NCI-H1048 (cell line): Measurements from ENCODE around the gene EVL.
"Not testable (repeated sequence)": the region's sequence is repeated elsewhere in the genome, so short reads cannot be mapped to it uniquely, and the experiment has no call there.

Source experiments
- DNase-seq: peaks from one replicate; lab custom pipeline; 2025; lab: John Stamatoyannopoulos, UW

Gene EVL, protein sequence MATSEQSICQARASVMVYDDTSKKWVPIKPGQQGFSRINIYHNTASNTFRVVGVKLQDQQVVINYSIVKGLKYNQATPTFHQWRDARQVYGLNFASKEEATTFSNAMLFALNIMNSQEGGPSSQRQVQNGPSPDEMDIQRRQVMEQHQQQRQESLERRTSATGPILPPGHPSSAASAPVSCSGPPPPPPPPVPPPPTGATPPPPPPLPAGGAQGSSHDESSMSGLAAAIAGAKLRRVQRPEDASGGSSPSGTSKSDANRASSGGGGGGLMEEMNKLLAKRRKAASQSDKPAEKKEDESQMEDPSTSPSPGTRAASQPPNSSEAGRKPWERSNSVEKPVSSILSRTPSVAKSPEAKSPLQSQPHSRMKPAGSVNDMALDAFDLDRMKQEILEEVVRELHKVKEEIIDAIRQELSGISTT

DNA sequence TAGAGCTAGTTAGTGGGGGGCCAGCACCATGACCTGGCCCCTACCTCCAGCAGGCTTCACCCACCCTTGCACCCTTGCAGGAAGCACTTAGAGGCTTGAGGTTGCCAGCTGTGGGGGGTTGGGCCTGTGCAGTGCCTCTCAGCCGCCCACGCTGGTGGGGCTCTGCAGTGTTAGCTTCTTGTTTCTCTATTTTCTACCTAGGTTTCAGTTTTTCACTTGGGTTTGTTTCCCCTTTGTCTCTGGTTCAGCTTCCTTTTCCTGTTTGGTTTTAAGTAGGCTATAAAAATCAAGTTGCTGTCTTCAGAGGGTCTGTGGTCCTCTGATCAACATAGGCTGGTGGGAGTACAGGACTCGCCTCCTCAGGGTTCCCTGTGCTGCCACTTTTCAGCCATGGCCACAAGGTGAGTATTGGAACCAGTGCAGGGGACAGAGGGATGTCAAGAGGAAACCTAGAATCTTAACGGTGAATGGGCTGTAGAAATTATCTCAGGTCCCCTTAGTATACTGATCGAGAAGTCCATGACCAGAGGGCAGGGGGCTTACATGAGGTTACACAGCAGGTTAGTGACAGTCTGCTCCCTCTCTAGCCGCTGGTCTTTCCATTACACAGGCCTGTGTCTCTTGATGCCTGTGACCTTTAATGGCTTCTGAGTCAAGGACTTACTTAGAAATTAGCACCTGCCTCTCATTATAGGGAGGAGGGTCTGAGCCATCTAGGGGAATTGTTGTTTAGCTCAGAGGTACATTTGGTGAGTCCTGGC is at the start of gene EVL:
Gene EVL (plus strand): TSS at position 312 of the 761 bp plus-strand sequence. CDS start 79 bp downstream, at position 391.
- DNase-seq, result no peak

DNA sequence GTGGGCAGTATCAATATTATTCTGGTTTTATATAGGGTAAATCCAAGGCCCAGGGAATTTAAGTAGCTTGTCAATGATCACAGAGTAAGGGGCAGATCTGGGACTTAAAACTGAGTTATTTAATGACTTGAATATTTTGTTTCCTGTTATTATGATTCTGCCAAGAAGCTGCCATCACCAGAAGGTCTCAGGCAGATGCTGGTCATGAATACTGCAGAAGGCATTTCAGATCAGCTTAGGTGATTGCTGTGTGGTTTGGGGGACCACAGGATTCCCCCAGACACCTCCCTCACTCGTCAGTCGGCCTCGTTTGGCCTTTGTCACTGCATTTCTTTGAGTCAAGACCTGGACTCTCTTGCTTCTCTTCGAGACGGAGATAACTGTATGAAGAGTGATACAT is 47.7 kb upstream of the EVL start:
- no peak for DNase-seq

- DNase-seq, result no peak
Observed at GRCh38 chr14:100018054-100018453, 47.2 kb upstream of the EVL start.

- DNase-seq, result no peak
Observed at GRCh38 chr14:100018482-100018881, 46.7 kb upstream of the EVL start.

DNA sequence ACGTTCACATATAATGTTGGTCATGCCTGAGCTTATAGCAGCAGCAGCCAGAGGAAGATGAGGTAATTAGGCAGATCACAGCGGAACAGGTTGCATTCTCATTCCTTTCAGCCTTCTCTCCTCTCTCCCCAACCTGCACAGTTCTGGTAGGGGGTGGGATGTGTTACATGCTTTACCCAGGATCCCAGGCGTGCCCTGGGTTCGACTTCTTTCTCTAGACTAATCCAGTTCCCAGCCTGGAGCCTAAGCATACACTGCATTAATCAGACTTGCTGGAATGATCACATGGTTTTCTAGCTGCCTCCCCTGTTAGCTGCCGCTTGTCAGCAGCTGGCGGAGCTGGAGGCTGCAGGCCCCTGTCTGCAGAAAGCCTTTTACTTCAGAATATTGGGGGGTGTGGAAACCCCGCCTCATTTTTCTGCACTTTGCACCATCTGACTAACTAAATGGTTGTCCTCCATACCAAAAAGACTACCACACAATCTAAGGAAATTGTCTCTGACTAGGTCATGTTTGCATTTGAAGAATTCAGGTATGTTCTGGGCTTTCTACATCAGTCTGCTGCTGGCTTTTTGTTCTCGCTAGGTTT is 46.0 kb upstream of the EVL start:
- DNase-seq, result no peak

- no peak for DNase-seq
Observed at GRCh38 chr14:100020629-100021028, 44.6 kb upstream of the EVL start.

DNA sequence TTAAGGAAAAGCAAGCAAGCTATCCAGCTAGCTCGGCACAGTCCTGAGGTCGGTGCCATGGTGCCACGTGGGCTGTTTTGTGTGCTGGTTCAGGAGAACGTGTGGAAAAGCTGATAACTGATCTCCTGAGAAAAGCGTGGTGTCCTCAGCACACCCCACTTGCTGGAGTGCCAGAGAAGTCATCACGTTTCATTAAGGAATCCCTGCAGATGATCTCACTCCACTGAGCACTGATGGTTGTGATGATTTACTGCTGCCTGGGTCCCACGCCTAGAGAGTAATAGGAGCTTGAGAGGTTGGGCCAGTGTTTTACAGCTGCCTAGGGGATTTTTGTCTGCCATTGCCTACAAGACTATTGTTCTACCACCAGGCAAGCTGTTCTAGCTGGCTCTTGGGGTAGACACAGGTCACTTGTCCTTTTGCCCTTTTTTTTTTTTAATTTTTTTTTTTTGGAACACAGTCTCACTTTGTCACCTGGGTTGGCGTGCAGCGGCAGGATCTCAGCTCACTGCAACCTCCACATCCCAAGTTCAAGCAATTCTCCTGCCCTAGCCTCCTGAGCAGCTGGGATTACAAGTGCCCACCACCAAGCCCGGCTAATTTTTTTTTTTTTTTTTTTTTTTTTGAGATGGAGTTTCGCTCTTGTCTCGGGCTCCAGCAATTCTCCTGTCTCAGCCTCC is 42.3 kb upstream of the EVL start:
- no peak for DNase-seq

DNA sequence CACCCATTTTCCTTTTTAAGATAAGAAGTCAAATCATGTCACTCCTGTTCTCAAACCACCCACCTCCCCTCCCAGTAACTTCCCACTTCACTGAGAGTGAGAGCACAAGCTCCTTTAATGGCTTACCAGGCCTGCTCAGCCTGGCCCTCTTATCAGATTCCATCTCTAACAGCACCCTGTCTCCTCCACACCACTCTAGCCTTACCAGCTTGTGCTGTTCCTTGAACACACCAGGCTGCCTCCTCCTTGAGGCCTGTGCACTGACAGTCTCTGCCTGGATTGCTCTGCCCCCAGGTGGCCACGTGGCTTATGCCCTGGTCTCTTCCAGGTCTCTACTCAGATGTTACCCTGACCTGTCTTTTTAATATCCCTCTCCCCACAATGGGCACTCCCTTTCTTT is 40.1 kb upstream of the EVL start:
- no peak for DNase-seq

GRCh38 chr14:100027771-100028490 is 37.3 kb upstream of the EVL start:
- no peak for DNase-seq

GRCh38 chr14:100028990-100029677 is 36.1 kb upstream of the EVL start:
- no peak for DNase-seq

GRCh38 chr14:100030006-100030405 is 35.2 kb upstream of the EVL start:
- DNase-seq, result not testable (repeated sequence)

- DNase-seq, result no peak
Observed at GRCh38 chr14:100030452-100031153, 34.6 kb upstream of the EVL start.

DNA sequence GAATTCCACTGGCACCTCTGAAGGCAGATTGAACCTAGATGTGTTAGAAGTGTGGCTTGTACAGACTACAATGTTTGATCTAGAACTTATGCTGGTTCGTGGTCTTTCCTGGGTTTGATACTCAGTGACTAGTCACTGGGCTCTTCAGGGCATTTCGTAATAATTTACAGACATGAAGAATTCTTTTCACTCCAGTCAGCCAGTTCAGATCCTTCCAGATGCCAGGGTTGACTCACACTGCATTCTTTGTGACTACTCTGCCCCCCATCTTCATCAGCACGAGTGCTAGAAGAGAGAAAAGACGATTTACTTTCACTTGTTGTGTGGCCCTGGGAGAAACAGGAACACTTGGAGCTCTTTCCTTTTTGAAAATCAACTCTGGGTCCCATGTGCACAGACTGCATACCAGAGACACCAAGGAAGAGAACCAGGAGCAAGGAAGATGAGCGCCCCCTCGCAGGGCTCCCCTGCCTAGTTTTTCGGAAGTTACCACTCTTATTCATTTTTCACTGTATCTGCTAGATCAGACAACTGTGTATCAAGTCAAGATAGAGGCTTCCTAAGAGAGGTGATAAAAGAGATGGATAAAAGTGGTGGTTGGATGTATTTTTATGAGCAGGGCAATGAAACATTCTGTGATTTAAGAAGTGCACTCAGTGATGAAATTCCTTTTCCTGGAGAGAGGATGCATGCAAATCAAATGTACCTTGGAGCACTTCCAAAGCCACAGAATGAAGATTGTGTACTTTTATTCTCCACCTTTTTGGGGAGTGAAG is 33.5 kb upstream of the EVL start:
- no peak for DNase-seq

DNA sequence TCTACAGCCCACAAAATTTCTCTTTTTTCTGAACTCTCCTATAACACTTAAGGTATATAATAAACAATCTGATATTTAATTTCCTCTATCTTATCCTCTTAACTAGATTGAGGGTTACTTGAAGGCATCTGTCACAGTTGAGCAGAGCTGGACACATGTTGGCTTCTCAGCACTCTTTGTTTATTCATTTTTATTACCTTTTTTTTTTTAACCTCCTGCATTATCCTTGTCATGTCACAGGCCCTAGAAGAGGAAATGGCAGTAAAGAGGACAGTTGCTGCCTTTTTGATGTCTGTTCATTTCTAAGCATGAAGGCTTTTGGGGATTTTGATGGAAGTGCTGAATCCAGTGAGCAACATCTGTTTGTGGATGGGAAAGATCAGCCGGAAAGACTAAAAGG is 32.5 kb upstream of the EVL start:
- DNase-seq, result no peak

- no peak for DNase-seq
Observed at GRCh38 chr14:100033347-100034075, 31.7 kb upstream of the EVL start.

DNA sequence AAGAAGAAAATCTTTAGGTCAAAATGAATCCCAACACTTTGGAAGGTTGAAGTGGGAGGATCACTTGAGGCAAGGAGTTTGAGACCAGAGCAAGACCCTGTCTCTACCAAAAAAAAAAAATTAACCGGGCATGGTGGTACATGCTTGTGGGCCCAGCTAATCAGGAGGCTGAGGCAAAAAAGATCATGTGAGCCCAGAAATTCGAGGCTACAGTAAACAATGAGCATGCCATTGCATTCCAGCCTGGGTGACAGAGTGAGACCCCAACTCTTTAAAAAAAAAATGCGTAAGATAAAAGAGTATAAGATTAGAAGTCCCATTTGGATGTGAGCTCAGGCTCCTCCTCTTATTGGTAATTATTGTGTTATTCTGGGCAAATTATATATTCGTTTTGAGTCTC is 30.8 kb upstream of the EVL start:
- DNase-seq, result no peak

GRCh38 chr14:100034961-100035500 is 30.2 kb upstream of the EVL start:
- no peak for DNase-seq

- no peak for DNase-seq
Observed at GRCh38 chr14:100035700-100036099, 29.5 kb upstream of the EVL start.

DNA sequence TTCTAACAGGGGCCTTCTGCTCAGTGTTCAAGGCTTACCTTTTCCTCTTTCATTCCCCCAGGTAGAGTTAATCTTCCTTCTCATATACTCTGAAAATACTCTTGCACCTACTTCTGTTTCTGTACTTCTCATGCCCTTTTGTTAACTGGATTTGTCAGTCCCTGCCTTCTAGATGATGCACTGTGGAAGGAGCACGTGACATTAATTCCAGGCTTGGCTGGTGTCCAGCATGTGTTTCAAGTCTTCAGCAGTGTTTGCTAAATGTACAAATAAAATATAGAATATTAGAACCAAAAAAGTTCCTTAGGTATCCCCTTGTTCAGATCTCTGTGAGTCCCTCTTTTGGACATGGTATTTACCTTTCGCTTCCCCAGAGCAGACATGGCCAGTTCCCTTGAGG is 27.9 kb upstream of the EVL start:
- DNase-seq, result no peak
